ENCODE measurements around the gene LHPP. TPM values are rescaled to one million over a fixed set of nuclear protein-coding genes. Genes with fewer than 3 reads are reported as not detected.
A peak's percentile ranks its signal among the peaks of the same experiment; 100 is the strongest.

LHPP gene
- total RNA-seq, 1 donor from 2014 or later = 7.6 TPM

- TF ChIP-seq CTCF (IDR thresholded peaks at IDR 0.05; ENCODE audit: borderline replicate concordance) = no peak
- intact Hi-C loops (cut with micrococcal nuclease) = no loop called here
- H3K36me3 ChIP-seq = no peaks in the 10 kb centered on the region
- H3K27ac ChIP-seq (replicated peaks) = peak overlapping the region; percentile 86
- no peak for DNase-seq
- H3K27me3 ChIP-seq (ENCODE audit: low read depth) = no peaks in the 10 kb centered on the region
- H3K4me1 ChIP-seq = peaks cover 94% of the 10 kb centered on the region
- H3K4me3 ChIP-seq = no peak overlapping the region
- no peaks in the 10 kb centered on the region for H3K9me3 ChIP-seq (replicated peaks)
Measured at GRCh38 chr10:124653311-124653710, 191.7 kb downstream of the LHPP start.

DNA sequence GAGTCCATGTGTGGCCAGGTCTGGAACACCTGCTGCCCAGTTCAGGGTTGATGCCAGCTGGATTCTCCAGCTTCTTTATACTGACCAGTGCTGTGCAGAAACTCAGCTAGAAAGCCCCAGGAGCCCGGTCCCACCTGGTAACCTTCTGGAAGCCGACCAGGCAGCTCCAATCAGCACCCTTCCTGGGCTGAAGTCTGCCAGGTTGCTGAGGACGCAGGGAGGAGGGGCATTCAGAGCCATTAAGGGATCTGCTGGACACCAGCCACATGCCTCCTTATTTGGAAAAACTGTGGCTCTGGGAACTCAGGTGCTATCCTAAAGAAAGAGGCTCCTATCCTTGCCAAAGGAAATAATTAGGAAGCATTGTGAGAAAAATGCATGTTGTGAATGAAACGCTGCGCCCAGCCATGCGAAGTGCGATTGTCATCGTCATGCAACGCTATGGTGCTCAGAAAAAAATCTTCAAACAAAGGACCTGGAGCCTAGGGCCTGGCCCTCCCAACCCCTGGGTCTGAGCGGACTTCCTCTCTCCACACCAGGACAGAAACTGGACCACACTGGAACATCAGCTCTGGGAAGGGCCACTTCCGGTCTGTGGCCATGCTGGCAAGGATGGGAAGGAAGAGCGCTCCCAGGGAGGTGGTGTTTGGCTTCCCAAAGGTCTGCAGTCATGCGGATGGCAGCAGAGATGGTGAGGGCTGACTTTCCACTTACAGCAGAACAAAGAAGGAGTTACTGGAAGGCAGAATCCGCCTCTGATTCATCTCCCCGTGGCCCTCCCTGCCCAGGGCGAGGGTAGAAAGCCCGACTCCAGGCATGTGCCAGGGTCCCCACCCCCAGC lies 192.4 kb downstream of the LHPP start:
- peaks cover 94% of the 10 kb centered on the region for H3K4me1 ChIP-seq
- intact Hi-C loops (cut with micrococcal nuclease) = no loop called here
- no peak for TF ChIP-seq CTCF (IDR thresholded peaks at IDR 0.05; ENCODE audit: borderline replicate concordance)
- H3K36me3 ChIP-seq = no peaks in the 10 kb centered on the region
- DNase-seq = no peak
- H3K4me3 ChIP-seq = no peak overlapping the region
- H3K9me3 ChIP-seq (replicated peaks) = no peaks in the 10 kb centered on the region
- peak overlapping the region; percentile 86 for H3K27ac ChIP-seq (replicated peaks)
- H3K27me3 ChIP-seq (ENCODE audit: low read depth) = no peaks in the 10 kb centered on the region

DNA sequence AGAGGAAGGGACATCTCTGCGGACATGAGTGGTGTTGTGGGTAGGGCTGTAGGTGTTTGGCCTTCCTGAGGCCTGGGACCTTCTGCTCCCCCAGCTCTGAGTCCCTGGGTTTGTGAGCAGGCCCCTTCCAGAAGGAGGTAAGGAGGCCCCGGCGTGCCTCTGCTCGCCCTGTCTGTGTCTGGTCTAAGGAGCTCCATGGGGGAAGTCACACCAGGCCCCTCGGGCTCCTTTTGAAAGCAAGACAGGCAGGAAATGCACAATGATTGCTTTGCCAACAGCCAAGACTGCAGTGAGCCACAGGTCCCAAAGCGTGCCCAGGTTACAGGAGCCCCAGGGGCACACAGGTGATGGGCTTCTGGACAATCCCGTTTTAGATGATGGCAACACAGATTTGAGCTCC lies 193.1 kb downstream of the LHPP start:
- no peak for DNase-seq

DNA sequence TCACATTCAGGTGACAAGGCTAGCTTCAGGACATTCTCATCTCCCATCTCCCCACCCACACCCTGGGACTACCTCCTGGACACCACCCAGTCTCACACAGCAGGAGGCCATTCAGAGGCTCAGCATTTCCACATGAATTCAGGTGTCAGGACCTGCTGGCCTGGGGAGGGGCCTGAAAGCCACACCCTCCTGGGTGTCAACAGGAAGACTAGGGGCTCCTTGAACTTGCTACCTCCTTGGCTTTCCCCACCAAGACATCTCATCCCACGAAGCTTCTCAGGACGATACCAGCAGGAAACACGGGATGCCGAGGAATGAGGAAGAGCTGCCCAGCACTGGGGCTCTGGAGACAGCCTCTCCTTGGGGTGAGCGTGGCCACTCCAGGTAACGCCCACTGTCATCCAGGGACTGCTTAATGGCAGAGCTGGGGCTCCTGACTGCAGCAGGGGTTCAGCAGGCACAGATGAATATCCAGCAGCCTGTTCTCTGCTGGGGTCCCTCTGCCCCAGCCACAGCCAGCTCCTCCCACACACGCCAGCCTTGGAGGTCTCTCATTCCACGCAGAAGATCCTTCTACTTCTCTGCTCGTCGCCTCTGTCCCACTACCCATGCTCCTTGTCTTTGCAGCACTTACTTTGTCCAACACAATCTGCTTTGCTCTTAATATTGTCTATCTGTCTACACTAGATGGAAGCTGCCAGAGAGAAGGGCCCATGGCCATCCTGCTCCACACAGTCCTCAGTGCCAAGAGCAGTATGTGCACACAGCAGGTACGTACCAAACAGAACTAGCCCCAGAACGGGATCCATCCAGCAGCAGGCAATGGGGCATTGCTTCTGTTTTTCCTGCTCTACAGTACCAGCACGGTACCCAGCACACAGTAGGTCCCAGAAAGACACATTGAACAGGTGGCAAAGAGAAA lies 193.8 kb downstream of the LHPP start:
- Histone ChIP-seq H3K4me3 (no peak overlapping the region), H3K9me3 (replicated peaks) (no peaks in the 10 kb centered on the region), H3K4me1 (peaks cover 94% of the 10 kb centered on the region), H3K36me3 (no peaks in the 10 kb centered on the region), H3K27me3 (ENCODE audit: low read depth) (no peaks in the 10 kb centered on the region), H3K27ac (replicated peaks) (peak overlapping the region; percentile 86)
- no peak for DNase-seq
- intact Hi-C loops (cut with micrococcal nuclease) = no loop called here
- TF ChIP-seq CTCF (IDR thresholded peaks at IDR 0.05; ENCODE audit: borderline replicate concordance) = no peak

More for the DNA sequence above, 193.1 kb downstream of the LHPP start:
- peak overlapping the region; percentile 86 for H3K27ac ChIP-seq (replicated peaks)
- TF ChIP-seq CTCF (IDR thresholded peaks at IDR 0.05; ENCODE audit: borderline replicate concordance) = no peak
- no peak overlapping the region for H3K4me3 ChIP-seq
- no peaks in the 10 kb centered on the region for H3K9me3 ChIP-seq (replicated peaks)
- no peaks in the 10 kb centered on the region for H3K27me3 ChIP-seq (ENCODE audit: low read depth)
- intact Hi-C loops (cut with micrococcal nuclease) = no loop called here
- H3K4me1 ChIP-seq = peaks cover 94% of the 10 kb centered on the region
- no peaks in the 10 kb centered on the region for H3K36me3 ChIP-seq

GRCh38 chr10:124656113-124656490 lies 194.5 kb downstream of the LHPP start:
- H3K36me3 ChIP-seq = no peaks in the 10 kb centered on the region
- no peak overlapping the region for H3K27ac ChIP-seq (replicated peaks)
- no peaks in the 10 kb centered on the region for H3K27me3 ChIP-seq (ENCODE audit: low read depth)
- intact Hi-C loops (cut with micrococcal nuclease) = no loop called here
- no peaks in the 10 kb centered on the region for H3K9me3 ChIP-seq (replicated peaks)
- no peak overlapping the region for H3K4me3 ChIP-seq
- no peak for DNase-seq
- TF ChIP-seq CTCF (IDR thresholded peaks at IDR 0.05; ENCODE audit: borderline replicate concordance) = no peak
- H3K4me1 ChIP-seq = peaks cover 94% of the 10 kb centered on the region
